GM12878 (cell line): ENCODE data around the gene TNFSF13. TPM values are rescaled to one million over a fixed set of nuclear protein-coding genes. Genes with fewer than 3 reads are reported as not detected.

Experiments
- BCLAF1 ChIP-seq: fragments of 450-650 bp; IDR thresholded peaks from 2 replicates; pipeline ENCODE4 v1.6.1; 2017; ENCODE audit warnings: antibody characterized with exemption, mild to moderate bottlenecking, moderate library complexity
- CEBPB ChIP-seq, 2 experiments: fragments of 150-350 bp in 1 of 2; IDR thresholded peaks; 2 replicates each; pipeline ENCODE4 v1.6.1; 2012 to 2014; ENCODE audit warnings: low read depth in 2 of 2, low read length in 2 of 2, borderline replicate concordance in 1 of 2, inconsistent platforms in 1 of 2
- E2F8 ChIP-seq: fragments of 450-650 bp; IDR thresholded peaks from 2 replicates; pipeline ENCODE4 v1.6.1; 2018; ENCODE audit warnings: mild to moderate bottlenecking, low read depth, moderate library complexity; ENCODE audit not compliant: partially characterized antibody
- HCFC1 ChIP-seq: fragments of 150-350 bp; IDR thresholded peaks from 2 replicates; pipeline ENCODE4 v1.6.1; 2014; ENCODE audit warnings: low read length
- HDAC2 ChIP-seq: fragments of 200-600 bp; sonication (generic); IDR thresholded peaks from 2 replicates; pipeline ENCODE4 v1.6.1; 2017
- HDGF ChIP-seq: fragments of 450-650 bp; IDR thresholded peaks from 2 replicates; pipeline ENCODE4 v1.6.1; 2016; ENCODE audit warnings: antibody characterized with exemption
- MEF2B ChIP-seq: fragments of 450-650 bp; IDR thresholded peaks from 2 replicates; pipeline ENCODE4 v1.6.1; 2018; ENCODE audit warnings: mild to moderate bottlenecking, moderate library complexity; ENCODE audit not compliant: partially characterized antibody, poor library complexity, severe bottlenecking
- MYC ChIP-seq: IDR thresholded peaks from 2 replicates; pipeline ENCODE4 v1.6.1; 2011; ENCODE audit warnings: mild to moderate bottlenecking, low read length, moderate library complexity, inconsistent platforms; ENCODE audit not compliant: insufficient read depth, insufficient replicate concordance, insufficient read length, severe bottlenecking
- NBN ChIP-seq: fragments of 450-650 bp; IDR thresholded peaks from 2 replicates; pipeline ENCODE4 v1.6.1; 2016
- POLR2AphosphoS5 ChIP-seq: IDR thresholded peaks from 2 replicates; pipeline ENCODE4 v1.6.1; 2011; ENCODE audit warnings: mild to moderate bottlenecking, low read length, inconsistent platforms
- SUPT20H ChIP-seq: IDR thresholded peaks from 2 replicates; pipeline ENCODE4 v1.6.1; 2011; ENCODE audit warnings: low read depth, mild to moderate bottlenecking, low read length, moderate library complexity, borderline replicate concordance; ENCODE audit not compliant: control insufficient read depth
- WRNIP1 ChIP-seq: IDR thresholded peaks from 2 replicates; pipeline ENCODE4 v1.6.1; 2011; ENCODE audit warnings: low read depth, low read length, improper control_type of control experiment, borderline replicate concordance
- ZZZ3 ChIP-seq: IDR thresholded peaks from 2 replicates; pipeline ENCODE4 v1.6.1; 2011; ENCODE audit warnings: low read depth; ENCODE audit not compliant: control insufficient read depth, insufficient read length
- polyA plus RNA-seq, 11 experiments: library from polyadenylated mRNA; depleted of rRNA in 4 of 11; unstranded in 6 of 11; stranded (reverse) in 5 of 11; fragments of >200 nt; fragmentation: Nextera tagmentation in 4 of 11; fragmentation: Illumina TruSeq in 1 of 11; extraction: Ambion mirVana in 4 of 11; extraction: Trizol in 1 of 11; gene quantifications; 1 replicate in 1 of 11; 2 replicates in 10 of 11; pipeline versions ENCODE4 v1.2.1 to v1.2.3, GENCODE V29; 2011 to 2016; ENCODE audit warnings: inconsistent platforms in 2 of 11, missing spikeins in 2 of 11, low read depth in 1 of 11
- total RNA-seq, 4 experiments: library from RNA; depleted of rRNA in 3 of 4; stranded (reverse); fragments of >200 nt in 3 of 4; fragmentation: Illumina TruSeq in 1 of 4; extraction: Trizol in 1 of 4; gene quantifications; 2 replicates each; pipeline versions ENCODE4 v1.2.1 to v1.2.3, GENCODE V29; 2013 to 2021
- TF ChIP-seq, protein P1 (sequence below): fragments of 450-650 bp; IDR thresholded peaks from 2 replicates; pipeline ENCODE4 v1.6.1; 2016; ENCODE audit warnings: mild to moderate bottlenecking
- TF ChIP-seq, protein P2 (sequence below): IDR thresholded peaks from 2 replicates; pipeline ENCODE4 v1.6.1; 2012; ENCODE audit warnings: mild to moderate bottlenecking, low read depth, low read length
- TF ChIP-seq, protein P3 (sequence below): fragments of 450-650 bp; IDR thresholded peaks from 2 replicates; pipeline ENCODE4 v1.6.1; 2016; ENCODE audit warnings: mild to moderate bottlenecking, moderate library complexity, borderline replicate concordance

The TNFSF13 gene
- total and polyA plus RNA-seq, 10 of the 15 experiments (the other 5 are each of a cell fraction or from before 2014, with no cell fraction given): 0.56 to 14.6 (median 9.7) TPM

DNA sequence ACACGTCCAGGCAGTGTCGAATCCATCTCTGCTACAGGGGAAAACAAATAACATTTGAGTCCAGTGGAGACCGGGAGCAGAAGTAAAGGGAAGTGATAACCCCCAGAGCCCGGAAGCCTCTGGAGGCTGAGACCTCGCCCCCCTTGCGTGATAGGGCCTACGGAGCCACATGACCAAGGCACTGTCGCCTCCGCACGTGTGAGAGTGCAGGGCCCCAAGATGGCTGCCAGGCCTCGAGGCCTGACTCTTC is 13.7 kb downstream of the TNFSF13 start (continued):
- TF ChIP-seq E2F8: no peak
- no peak for TF ChIP-seq HDGF
- TF ChIP-seq NBN: 0 out of 2 replicates have a peak, but pooled peaks have one; percentile 42
- TF ChIP-seq HDAC2: no peak
- TF ChIP-seq BCLAF1: no peak
- no peak for TF ChIP-seq WRNIP1
- TF ChIP-seq, protein P1, sequence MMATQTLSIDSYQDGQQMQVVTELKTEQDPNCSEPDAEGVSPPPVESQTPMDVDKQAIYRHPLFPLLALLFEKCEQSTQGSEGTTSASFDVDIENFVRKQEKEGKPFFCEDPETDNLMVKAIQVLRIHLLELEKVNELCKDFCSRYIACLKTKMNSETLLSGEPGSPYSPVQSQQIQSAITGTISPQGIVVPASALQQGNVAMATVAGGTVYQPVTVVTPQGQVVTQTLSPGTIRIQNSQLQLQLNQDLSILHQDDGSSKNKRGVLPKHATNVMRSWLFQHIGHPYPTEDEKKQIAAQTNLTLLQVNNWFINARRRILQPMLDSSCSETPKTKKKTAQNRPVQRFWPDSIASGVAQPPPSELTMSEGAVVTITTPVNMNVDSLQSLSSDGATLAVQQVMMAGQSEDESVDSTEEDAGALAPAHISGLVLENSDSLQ: no peak
- no peak for TF ChIP-seq CEBPB (IDR thresholded peaks at IDR 0.05; ENCODE audit: borderline replicate concordance in 1 of 2, low read depth in 2 of 2, low read length in 2 of 2)
- TF ChIP-seq MYC: peak; percentile 95
- TF ChIP-seq SUPT20H: no peak
- no peak; the same call in none of the 2 replicates for TF ChIP-seq HCFC1
- TF ChIP-seq, protein P2, sequence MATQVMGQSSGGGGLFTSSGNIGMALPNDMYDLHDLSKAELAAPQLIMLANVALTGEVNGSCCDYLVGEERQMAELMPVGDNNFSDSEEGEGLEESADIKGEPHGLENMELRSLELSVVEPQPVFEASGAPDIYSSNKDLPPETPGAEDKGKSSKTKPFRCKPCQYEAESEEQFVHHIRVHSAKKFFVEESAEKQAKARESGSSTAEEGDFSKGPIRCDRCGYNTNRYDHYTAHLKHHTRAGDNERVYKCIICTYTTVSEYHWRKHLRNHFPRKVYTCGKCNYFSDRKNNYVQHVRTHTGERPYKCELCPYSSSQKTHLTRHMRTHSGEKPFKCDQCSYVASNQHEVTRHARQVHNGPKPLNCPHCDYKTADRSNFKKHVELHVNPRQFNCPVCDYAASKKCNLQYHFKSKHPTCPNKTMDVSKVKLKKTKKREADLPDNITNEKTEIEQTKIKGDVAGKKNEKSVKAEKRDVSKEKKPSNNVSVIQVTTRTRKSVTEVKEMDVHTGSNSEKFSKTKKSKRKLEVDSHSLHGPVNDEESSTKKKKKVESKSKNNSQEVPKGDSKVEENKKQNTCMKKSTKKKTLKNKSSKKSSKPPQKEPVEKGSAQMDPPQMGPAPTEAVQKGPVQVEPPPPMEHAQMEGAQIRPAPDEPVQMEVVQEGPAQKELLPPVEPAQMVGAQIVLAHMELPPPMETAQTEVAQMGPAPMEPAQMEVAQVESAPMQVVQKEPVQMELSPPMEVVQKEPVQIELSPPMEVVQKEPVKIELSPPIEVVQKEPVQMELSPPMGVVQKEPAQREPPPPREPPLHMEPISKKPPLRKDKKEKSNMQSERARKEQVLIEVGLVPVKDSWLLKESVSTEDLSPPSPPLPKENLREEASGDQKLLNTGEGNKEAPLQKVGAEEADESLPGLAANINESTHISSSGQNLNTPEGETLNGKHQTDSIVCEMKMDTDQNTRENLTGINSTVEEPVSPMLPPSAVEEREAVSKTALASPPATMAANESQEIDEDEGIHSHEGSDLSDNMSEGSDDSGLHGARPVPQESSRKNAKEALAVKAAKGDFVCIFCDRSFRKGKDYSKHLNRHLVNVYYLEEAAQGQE: no peak
- no peak for TF ChIP-seq ZZZ3
- TF ChIP-seq POLR2AphosphoS5: peak; percentile 44; the same call in 1 of the 2 replicates
- no peak for TF ChIP-seq MEF2B
- TF ChIP-seq, protein P3, sequence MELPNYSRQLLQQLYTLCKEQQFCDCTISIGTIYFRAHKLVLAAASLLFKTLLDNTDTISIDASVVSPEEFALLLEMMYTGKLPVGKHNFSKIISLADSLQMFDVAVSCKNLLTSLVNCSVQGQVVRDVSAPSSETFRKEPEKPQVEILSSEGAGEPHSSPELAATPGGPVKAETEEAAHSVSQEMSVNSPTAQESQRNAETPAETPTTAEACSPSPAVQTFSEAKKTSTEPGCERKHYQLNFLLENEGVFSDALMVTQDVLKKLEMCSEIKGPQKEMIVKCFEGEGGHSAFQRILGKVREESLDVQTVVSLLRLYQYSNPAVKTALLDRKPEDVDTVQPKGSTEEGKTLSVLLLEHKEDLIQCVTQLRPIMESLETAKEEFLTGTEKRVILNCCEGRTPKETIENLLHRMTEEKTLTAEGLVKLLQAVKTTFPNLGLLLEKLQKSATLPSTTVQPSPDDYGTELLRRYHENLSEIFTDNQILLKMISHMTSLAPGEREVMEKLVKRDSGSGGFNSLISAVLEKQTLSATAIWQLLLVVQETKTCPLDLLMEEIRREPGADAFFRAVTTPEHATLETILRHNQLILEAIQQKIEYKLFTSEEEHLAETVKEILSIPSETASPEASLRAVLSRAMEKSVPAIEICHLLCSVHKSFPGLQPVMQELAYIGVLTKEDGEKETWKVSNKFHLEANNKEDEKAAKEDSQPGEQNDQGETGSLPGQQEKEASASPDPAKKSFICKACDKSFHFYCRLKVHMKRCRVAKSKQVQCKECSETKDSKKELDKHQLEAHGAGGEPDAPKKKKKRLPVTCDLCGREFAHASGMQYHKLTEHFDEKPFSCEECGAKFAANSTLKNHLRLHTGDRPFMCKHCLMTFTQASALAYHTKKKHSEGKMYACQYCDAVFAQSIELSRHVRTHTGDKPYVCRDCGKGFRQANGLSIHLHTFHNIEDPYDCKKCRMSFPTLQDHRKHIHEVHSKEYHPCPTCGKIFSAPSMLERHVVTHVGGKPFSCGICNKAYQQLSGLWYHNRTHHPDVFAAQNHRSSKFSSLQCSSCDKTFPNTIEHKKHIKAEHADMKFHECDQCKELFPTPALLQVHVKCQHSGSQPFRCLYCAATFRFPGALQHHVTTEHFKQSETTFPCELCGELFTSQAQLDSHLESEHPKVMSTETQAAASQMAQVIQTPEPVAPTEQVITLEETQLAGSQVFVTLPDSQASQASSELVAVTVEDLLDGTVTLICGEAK: no peak
